Measurements from ENCODE around the gene CYP24A1.

Gene CYP24A1

DNA sequence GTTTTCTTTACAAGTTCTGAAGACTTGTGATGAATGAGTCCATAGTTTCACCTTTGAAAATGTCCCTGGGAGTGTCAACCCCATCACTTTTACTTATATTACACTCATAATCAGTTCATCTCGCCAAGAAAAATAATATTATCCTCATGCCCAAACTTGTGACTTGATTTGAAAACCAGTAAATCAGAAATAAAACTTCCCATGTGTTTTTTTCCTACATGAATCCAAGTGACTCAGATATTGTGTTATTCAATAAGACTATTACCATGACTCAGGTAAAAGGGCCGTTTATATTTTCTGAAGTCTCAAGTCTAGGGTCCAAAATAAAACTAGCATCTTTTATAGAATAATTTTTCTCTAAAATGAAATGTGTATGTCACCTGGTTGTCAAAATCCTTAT is 15.8 kb upstream of the CYP24A1 start:
- no peak overlapping the region for H3K4me3 ChIP-seq (ENCODE audit: low read depth, low read length)
- H3K79me2 ChIP-seq (ENCODE audit: control insufficient read depth, insufficient read depth, low read length, unreplicated experiment): no peaks in the 10 kb centered on the region
- no peaks in the 10 kb centered on the region for H3K4me1 ChIP-seq (ENCODE audit: control insufficient read depth, insufficient read depth, low read length, unreplicated experiment)
- no peaks in the 10 kb centered on the region for H3K36me3 ChIP-seq (ENCODE audit: insufficient read depth, low read length)
- H3K27ac ChIP-seq (ENCODE audit: low read depth, low read length): no peak overlapping the region
- H2AFZ ChIP-seq (ENCODE audit: low read length, unreplicated experiment): no peak overlapping the region
- H3K27me3 ChIP-seq (ENCODE audit: insufficient read depth, low read length): peaks cover 15% of the 10 kb centered on the region

DNA sequence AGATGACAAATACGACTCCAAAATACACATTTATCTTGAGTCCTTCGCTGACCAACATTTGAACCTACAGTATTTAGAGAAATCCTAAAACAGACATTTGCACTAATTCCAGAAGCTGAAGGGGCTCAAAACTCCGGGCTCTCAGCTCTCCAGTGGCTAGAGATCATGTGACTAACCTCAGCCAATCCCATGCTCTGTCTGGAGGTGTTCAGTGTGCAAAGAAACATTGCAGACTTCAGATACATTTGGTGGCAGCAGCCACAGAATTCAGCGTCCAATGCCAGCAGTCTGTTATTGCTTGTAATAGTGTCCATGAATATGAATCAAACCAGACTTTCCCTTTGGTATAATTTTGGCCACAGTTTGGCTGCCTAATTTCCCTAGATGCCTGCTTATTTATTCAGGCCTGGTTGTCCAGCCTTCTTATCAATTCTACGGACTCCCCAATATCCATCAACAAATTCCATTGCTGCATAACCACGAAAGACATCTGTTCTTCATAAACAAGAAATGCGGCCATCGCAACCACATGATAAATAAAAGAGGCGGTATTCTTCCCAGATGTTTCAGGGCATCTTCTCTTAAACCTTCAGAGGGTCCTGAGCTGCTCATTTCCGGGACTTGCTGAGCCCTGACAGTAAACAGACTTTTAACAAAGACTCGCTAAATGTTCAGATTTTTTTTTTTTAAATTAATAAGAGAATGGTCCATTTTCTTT is 14.5 kb upstream of the CYP24A1 start:
- Histone ChIP-seq H3K4me3 (ENCODE audit: low read depth, low read length) (no peak overlapping the region), H3K79me2 (ENCODE audit: control insufficient read depth, insufficient read depth, low read length, unreplicated experiment) (no peaks in the 10 kb centered on the region), H3K36me3 (ENCODE audit: insufficient read depth, low read length) (no peaks in the 10 kb centered on the region), H2AFZ (ENCODE audit: low read length, unreplicated experiment) (no peak overlapping the region), H3K4me1 (ENCODE audit: control insufficient read depth, insufficient read depth, low read length, unreplicated experiment) (no peaks in the 10 kb centered on the region), H3K27ac (ENCODE audit: low read depth, low read length) (no peak overlapping the region), H3K27me3 (ENCODE audit: insufficient read depth, low read length) (peaks cover 28% of the 10 kb centered on the region)

DNA sequence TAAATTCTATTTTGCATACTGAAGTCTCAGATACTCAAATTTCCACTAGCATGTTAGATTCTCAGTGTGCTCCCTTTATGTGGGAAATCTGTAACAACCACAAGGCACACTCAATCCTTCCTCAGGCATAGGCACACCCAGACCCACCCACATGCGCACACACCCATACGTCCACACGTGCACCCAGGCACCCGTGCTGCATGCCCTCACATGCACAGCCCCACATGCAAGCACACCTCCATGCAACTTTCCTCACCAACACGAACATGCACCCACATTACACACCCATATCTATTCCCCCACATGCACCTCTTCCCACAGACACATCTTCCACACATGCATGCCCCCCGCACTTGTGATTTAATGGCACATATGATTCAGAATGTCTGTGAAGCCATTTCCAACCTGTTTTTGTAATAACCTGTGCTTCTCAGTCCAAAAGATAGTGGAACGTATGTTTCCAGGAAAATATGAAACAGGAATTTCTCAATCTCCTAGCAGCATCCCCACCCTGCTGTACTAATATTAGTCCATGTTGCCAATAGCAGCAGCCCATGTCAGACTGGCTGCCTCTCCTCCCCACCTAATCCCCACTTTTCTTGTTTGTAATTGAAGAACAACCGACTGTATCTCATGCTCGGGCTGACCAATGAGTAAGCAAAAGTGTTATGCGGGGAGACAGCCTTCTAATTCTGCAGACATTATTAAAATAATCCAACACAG is 11.3 kb upstream of the CYP24A1 start:
- H3K4me1 ChIP-seq (ENCODE audit: control insufficient read depth, insufficient read depth, low read length, unreplicated experiment): no peaks in the 10 kb centered on the region
- no peaks in the 10 kb centered on the region for H3K79me2 ChIP-seq (ENCODE audit: control insufficient read depth, insufficient read depth, low read length, unreplicated experiment)
- peaks cover 57% of the 10 kb centered on the region for H3K27me3 ChIP-seq (ENCODE audit: insufficient read depth, low read length)
- no peaks in the 10 kb centered on the region for H3K36me3 ChIP-seq (ENCODE audit: insufficient read depth, low read length)
- H3K4me3 ChIP-seq (ENCODE audit: low read depth, low read length): no peak overlapping the region
- no peak overlapping the region for H2AFZ ChIP-seq (ENCODE audit: low read length, unreplicated experiment)
- H3K27ac ChIP-seq (ENCODE audit: low read depth, low read length): no peak overlapping the region

DNA sequence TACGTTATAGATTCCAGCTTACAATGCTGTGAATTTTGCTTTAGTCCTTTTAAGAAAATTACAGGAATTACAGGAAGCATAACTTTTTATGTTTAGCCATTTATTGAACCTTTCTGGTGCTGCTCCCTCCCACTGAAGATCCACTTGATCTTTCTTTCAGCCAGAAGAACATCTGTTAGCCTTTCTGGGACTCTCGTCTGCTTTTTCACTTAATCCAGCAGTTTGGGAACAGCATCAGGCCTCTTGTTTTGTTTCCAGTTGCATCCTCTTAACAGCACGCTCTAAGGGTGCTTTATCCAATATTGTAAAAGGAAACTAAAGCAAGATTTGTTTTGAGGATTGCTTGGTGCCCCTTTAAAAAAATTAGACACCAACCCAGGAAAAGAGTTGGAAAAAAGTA is 10.3 kb upstream of the CYP24A1 start:
- Histone ChIP-seq H2AFZ (ENCODE audit: low read length, unreplicated experiment) (no peak overlapping the region), H3K36me3 (ENCODE audit: insufficient read depth, low read length) (no peaks in the 10 kb centered on the region), H3K27ac (ENCODE audit: low read depth, low read length) (no peak overlapping the region), H3K4me3 (ENCODE audit: low read depth, low read length) (no peak overlapping the region), H3K27me3 (ENCODE audit: insufficient read depth, low read length) (peaks cover 61% of the 10 kb centered on the region), H3K4me1 (ENCODE audit: control insufficient read depth, insufficient read depth, low read length, unreplicated experiment) (no peaks in the 10 kb centered on the region), H3K79me2 (ENCODE audit: control insufficient read depth, insufficient read depth, low read length, unreplicated experiment) (no peaks in the 10 kb centered on the region)

DNA sequence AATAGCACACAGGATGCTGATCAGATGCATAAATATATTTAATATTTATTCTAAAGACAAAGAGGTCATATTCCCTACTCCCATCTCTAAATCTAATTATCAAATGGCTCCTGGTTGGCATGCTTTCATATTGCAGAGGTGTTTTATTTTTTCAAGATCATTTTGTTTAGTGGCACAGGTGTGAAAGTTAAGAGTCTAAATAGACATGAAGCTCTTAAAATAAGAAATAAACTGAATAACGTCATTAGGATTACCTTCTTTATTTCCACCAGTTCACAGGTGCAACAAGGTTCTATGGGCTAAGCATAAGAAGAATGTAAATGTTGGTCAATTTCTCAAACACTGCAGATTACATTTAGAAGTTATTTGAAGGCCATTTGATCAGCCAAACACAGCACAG is 7.1 kb upstream of the CYP24A1 start:
- H2AFZ ChIP-seq (ENCODE audit: low read length, unreplicated experiment): no peak overlapping the region
- no peaks in the 10 kb centered on the region for H3K4me1 ChIP-seq (ENCODE audit: control insufficient read depth, insufficient read depth, low read length, unreplicated experiment)
- no peaks in the 10 kb centered on the region for H3K79me2 ChIP-seq (ENCODE audit: control insufficient read depth, insufficient read depth, low read length, unreplicated experiment)
- no peak overlapping the region for H3K27ac ChIP-seq (ENCODE audit: low read depth, low read length)
- no peak overlapping the region for H3K4me3 ChIP-seq (ENCODE audit: low read depth, low read length)
- peaks cover 58% of the 10 kb centered on the region for H3K27me3 ChIP-seq (ENCODE audit: insufficient read depth, low read length)
- H3K36me3 ChIP-seq (ENCODE audit: insufficient read depth, low read length): no peaks in the 10 kb centered on the region

DNA sequence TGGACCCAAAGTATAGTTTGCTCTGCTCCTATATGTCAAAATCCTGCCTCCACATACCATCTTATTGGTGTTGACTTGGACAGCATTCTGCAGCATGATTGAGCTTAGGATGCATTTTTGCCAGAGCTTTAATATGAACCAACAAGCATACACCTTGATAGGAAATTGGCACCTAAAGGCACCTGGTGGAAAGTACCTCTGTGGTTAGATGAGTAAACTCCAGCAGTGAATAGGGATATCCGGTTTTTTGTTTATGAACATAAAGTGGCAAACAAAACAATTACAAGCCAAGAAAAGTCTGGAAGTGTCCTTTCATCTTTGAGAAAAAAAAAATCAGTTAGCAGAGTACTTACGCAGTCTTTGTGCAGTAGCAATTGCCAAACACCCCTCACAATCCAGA is 6.2 kb upstream of the CYP24A1 start:
- H3K27me3 ChIP-seq (ENCODE audit: insufficient read depth, low read length): peaks cover 49% of the 10 kb centered on the region
- H3K4me3 ChIP-seq (ENCODE audit: low read depth, low read length): no peak overlapping the region
- H3K27ac ChIP-seq (ENCODE audit: low read depth, low read length): no peak overlapping the region

DNA sequence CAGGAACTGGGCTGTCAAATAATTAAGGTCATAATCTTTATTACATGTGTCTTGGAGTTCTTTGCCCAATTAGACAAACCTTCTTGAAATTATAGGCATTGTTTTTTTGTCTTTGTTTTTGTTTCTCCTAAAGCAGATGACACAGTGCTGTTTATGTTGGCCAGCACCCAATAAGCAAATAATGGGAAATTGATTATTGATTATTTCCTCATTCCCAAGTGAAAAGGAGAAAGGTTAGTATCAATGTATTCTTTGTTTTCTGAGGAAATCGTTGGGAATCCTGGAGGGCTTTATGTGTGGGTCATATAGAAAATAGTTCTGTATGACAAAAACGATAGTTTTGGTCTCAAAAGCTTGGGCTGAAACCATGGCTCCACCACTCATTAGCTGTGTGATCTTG is 4.5 kb upstream of the CYP24A1 start:
- no peaks in the 10 kb centered on the region for H3K36me3 ChIP-seq (ENCODE audit: insufficient read depth, low read length)
- peaks cover 51% of the 10 kb centered on the region for H3K27me3 ChIP-seq (ENCODE audit: insufficient read depth, low read length)
- no peak overlapping the region for H3K4me3 ChIP-seq (ENCODE audit: low read depth, low read length)
- no peak overlapping the region for H3K27ac ChIP-seq (ENCODE audit: low read depth, low read length)
- H2AFZ ChIP-seq (ENCODE audit: low read length, unreplicated experiment): no peak overlapping the region
- no peaks in the 10 kb centered on the region for H3K79me2 ChIP-seq (ENCODE audit: control insufficient read depth, insufficient read depth, low read length, unreplicated experiment)
- H3K4me1 ChIP-seq (ENCODE audit: control insufficient read depth, insufficient read depth, low read length, unreplicated experiment): peaks cover 10% of the 10 kb centered on the region

More for the DNA sequence above, 6.2 kb upstream of the CYP24A1 start:
- Histone ChIP-seq H3K4me1 (ENCODE audit: control insufficient read depth, insufficient read depth, low read length, unreplicated experiment) (peaks cover under 1% of the 10 kb centered on the region), H3K36me3 (ENCODE audit: insufficient read depth, low read length) (no peaks in the 10 kb centered on the region), H2AFZ (ENCODE audit: low read length, unreplicated experiment) (no peak overlapping the region), H3K79me2 (ENCODE audit: control insufficient read depth, insufficient read depth, low read length, unreplicated experiment) (no peaks in the 10 kb centered on the region)

DNA sequence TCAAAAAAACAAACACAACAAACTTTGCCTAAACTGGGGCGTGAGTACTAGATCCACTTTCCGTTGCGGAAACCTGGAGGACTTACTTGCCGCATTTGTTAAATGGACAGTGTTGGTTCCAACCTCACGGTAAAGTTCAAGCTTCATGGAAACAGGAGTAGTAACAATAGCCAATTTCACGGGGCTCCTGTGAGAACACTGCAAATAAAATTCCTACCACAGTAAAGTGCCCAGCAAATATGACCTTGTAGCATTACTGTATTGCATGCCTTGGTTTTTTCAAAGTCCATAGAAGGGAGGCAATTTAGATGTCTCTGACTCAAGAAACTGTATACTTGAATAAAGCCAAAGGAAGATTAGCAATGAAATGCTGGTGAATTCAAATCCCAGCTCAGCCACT is 3.6 kb upstream of the CYP24A1 start:
- Histone ChIP-seq H3K4me1 (ENCODE audit: control insufficient read depth, insufficient read depth, low read length, unreplicated experiment) (peaks cover 10% of the 10 kb centered on the region), H2AFZ (ENCODE audit: low read length, unreplicated experiment) (no peak overlapping the region), H3K27me3 (ENCODE audit: insufficient read depth, low read length) (peaks cover 51% of the 10 kb centered on the region), H3K27ac (ENCODE audit: low read depth, low read length) (no peak overlapping the region), H3K4me3 (ENCODE audit: low read depth, low read length) (no peak overlapping the region), H3K79me2 (ENCODE audit: control insufficient read depth, insufficient read depth, low read length, unreplicated experiment) (no peaks in the 10 kb centered on the region), H3K36me3 (ENCODE audit: insufficient read depth, low read length) (no peaks in the 10 kb centered on the region)

DNA sequence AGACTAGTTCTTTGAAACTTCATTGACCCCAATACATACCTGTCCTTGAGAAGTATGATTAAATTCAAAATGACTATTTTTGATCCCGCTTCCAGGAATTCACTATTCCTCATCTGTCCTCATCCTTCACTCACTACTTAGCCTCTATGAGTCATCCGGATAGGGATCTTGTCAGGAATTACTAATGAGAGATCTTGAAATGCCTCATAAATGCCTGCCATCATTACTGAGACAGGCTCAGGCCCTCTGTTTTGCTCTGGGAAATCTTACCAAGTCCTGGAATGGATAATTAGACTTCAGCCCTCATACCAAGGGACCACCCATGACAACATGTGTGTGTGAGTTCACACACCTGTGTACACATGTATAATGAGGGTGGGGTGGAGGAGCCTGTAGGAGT is 2.8 kb upstream of the CYP24A1 start:
- H2AFZ ChIP-seq (ENCODE audit: low read length, unreplicated experiment): no peak overlapping the region
- H3K4me1 ChIP-seq (ENCODE audit: control insufficient read depth, insufficient read depth, low read length, unreplicated experiment): peaks cover 10% of the 10 kb centered on the region
- H3K4me3 ChIP-seq (ENCODE audit: low read depth, low read length): no peak overlapping the region
- H3K27me3 ChIP-seq (ENCODE audit: insufficient read depth, low read length): peaks cover 51% of the 10 kb centered on the region
- no peaks in the 10 kb centered on the region for H3K79me2 ChIP-seq (ENCODE audit: control insufficient read depth, insufficient read depth, low read length, unreplicated experiment)
- H3K36me3 ChIP-seq (ENCODE audit: insufficient read depth, low read length): no peaks in the 10 kb centered on the region
- H3K27ac ChIP-seq (ENCODE audit: low read depth, low read length): no peak overlapping the region

DNA sequence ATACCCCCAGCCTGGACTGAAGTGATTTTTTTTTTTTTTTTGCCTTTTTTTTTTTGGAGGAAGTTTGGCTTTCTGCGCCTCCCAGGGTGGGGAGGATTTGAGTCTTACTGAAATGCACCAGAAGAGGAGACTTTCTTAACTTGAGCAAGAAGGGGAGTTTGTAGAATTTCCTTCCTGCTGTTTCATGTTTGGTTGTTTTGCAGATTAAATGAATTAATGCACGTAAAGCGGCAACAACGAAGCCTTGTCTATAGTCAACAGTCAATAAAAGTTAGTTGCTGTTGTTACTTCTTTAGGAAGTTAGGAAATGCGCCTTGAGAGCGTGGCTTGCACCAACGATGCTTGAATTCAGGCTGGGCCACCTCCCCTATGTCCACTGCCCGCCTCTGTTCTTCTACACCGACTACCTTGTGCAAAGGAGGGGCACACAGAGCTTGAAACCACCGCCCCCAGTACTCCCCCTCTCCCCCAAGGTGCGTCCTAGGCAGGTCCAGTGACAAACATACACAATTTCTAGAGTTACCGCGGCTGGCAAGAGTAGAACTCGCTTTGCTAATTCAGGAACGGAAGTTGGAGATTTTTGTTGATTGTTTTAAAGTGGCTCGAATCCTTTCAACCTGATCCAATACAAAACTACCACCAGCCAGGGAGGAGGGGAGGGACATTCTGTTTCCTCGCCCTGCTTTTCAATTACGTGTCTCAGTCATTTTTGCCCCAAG is 830 bp upstream of the CYP24A1 start:
- H3K36me3 ChIP-seq (ENCODE audit: insufficient read depth, low read length): no peaks in the 10 kb centered on the region
- H3K79me2 ChIP-seq (ENCODE audit: control insufficient read depth, insufficient read depth, low read length, unreplicated experiment): no peaks in the 10 kb centered on the region
- peak overlapping the region; percentile 72 for H3K4me3 ChIP-seq (ENCODE audit: low read depth, low read length)
- peaks cover 45% of the 10 kb centered on the region for H3K27me3 ChIP-seq (ENCODE audit: insufficient read depth, low read length)
- H3K4me1 ChIP-seq (ENCODE audit: control insufficient read depth, insufficient read depth, low read length, unreplicated experiment): peaks cover 14% of the 10 kb centered on the region
- no peak overlapping the region for H3K27ac ChIP-seq (ENCODE audit: low read depth, low read length)
- peak overlapping the region; percentile 49 for H2AFZ ChIP-seq (ENCODE audit: low read length, unreplicated experiment)
